Measurements from ENCODE around the gene BCL2L12. TPM values are rescaled to one million over a fixed set of nuclear protein-coding genes. Genes with fewer than 3 reads are reported as not detected.

The BCL2L12 gene
- polyA plus RNA-seq, 1 experiment, result 21.5 TPM

GRCh38 chr19:49683814-49684250 is 18.1 kb downstream of the BCL2L12 start:
- H3K36me3 ChIP-seq (ENCODE audit: control insufficient read depth, insufficient read depth, low read length), result peaks cover 34% of the 10 kb centered on the region
- ChIA-PET POLR2A (no interaction called here), CTCF (interaction anchor here (0.6 to 1.4 kb wide), 4 partner anchors 11 to 323 kb away, joined by 3 read pairs; no protein-coding TSS in a partner anchor)

DNA sequence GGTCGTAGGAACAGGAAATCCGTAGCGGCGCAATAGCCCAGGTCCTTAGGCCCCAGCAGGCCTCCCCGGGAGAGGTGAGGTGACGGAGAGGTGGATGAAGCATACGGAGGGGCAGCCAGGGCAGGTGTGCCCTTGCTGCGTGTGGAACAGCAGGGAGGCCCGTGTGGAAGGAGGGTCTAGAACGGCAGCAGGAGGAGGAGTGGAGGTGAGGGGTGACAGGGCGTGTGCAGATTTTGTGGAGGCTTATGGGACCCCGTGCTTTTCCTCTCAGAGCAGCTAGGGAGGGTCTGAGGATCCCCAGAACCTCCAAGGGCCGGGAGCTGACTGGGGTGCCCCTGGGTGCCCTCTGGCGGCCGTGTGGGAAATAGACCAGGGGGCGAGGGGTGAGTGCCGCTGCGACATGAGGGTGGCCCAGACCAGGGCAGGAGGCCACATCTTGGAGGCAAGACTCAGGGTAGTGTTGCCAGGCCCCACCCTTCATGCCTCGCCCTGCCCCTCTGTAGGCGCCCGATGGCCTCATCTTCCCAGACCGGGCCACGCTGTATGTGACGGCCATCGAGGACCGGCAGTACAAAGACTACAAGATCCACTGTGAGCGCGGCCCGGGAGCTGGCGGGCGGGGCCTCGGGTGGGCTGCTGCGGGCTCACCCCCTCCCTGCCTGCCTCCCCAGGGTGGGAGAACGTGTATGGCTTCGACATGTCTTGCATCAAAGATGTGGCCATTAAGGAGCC is 18.7 kb downstream of the BCL2L12 start:
- no peak for DNase-seq (ENCODE audit: low read depth)
- TF ChIP-seq CTCF (IDR thresholded peaks at IDR 0.05; ENCODE audit: insufficient read depth, low read depth, low read length), result peak; percentile 64
- ChIA-PET POLR2A (no interaction called here), CTCF (interaction anchor here (0.6 to 1.4 kb wide), 5 partner anchors 11 to 324 kb away, joined by 3 read pairs; no protein-coding TSS in a partner anchor)
- Histone ChIP-seq H3K36me3 (ENCODE audit: control insufficient read depth, insufficient read depth, low read length) (peaks cover 34% of the 10 kb centered on the region), H3K27me3 (ENCODE audit: control insufficient read depth, insufficient read depth, low read length) (no peaks in the 10 kb centered on the region), H3K4me3 (ENCODE audit: low read depth, low read length) (no peak overlapping the region)

More at GRCh38 chr19:49683814-49684250, 18.1 kb downstream of the BCL2L12 start:
- Histone ChIP-seq H3K27me3 (ENCODE audit: control insufficient read depth, insufficient read depth, low read length) (no peaks in the 10 kb centered on the region), H3K4me3 (ENCODE audit: low read depth, low read length) (no peak overlapping the region)
- DNase-seq (ENCODE audit: low read depth), result no peak
- TF ChIP-seq CTCF (IDR thresholded peaks at IDR 0.05; ENCODE audit: insufficient read depth, low read depth, low read length), result no peak

DNA sequence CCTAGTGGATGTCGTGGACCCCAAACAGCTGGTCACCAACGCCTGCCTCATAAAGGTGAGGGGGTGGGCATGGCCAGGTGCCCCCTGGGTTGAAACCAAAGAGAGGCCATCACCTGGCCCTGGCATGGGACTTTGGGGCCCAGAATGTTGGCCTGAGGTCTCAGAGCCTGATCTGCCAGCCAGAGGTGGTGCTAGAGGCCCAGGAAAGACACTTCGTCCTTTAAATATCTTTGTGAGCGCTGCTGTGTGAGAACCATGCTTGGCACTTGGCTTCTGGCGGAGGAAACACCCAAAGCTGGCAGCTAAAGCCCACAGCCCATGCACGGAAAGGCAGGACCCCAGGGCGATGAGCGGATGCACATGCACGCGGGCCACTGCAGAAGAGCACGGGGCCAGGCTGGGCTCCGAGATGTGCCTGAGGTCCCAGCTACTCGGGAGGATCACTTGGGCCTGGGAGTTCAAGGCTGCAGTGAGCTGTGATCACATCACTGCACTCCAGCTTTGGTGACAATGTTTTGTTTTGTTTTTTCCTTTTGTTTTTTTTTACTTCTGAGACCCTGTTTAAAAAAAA is 19.3 kb downstream of the BCL2L12 start:
- ChIA-PET POLR2A (interaction anchor here (0.6 kb wide), 1 partner anchor 139 kb away, joined by 13 read pairs; no protein-coding TSS in a partner anchor), CTCF (interaction anchor here (0.6 to 1.4 kb wide), 3 partner anchors 13 to 138 kb away, joined by 3 to 4 read pairs (median 3); no protein-coding TSS in a partner anchor)
- DNase-seq (ENCODE audit: low read depth), result no peak
- TF ChIP-seq CTCF (IDR thresholded peaks at IDR 0.05; ENCODE audit: insufficient read depth, low read depth, low read length), result no peak
- H3K4me3 ChIP-seq (ENCODE audit: low read depth, low read length), result no peak overlapping the region
- H3K36me3 ChIP-seq (ENCODE audit: control insufficient read depth, insufficient read depth, low read length), result peaks cover 34% of the 10 kb centered on the region
- H3K27me3 ChIP-seq (ENCODE audit: control insufficient read depth, insufficient read depth, low read length), result no peaks in the 10 kb centered on the region

DNA sequence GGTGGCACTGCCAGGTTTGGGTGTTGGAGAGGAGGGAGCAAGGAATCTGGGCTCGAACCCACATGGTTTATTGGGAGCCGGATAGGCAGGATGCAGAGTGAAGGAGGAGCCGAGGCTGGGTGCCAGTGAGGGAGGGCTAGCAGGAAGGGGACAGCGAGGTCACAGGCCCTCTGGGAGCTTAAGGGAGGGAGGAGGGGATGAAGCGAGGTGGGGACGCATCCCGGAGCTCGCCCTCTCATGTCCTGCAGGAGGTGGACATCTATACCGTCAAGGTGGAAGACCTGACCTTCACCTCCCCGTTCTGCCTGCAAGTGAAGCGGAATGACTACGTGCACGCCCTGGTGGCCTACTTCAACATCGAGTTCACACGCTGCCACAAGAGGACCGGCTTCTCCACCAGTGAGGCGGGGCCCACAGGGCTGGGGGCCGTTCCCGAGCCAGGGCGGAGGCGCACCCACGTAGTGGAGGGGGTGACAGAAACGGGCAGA is 20.2 kb downstream of the BCL2L12 start:
- TF ChIP-seq CTCF (IDR thresholded peaks at IDR 0.05; ENCODE audit: insufficient read depth, low read depth, low read length), result no peak
- ChIA-PET CTCF (interaction anchor here (1.0 to 1.1 kb wide), 2 partner anchors 9 to 14 kb away, joined by 3 to 4 read pairs; partner anchors contain the start of gene PRMT1), POLR2A (interaction anchor here (0.6 kb wide), 1 partner anchor 140 kb away, joined by 13 read pairs; no protein-coding TSS in a partner anchor)
- no peak overlapping the region for H3K4me3 ChIP-seq (ENCODE audit: low read depth, low read length)
- H3K36me3 ChIP-seq (ENCODE audit: control insufficient read depth, insufficient read depth, low read length), result peaks cover 34% of the 10 kb centered on the region
- DNase-seq (ENCODE audit: low read depth), result no peak
- H3K27me3 ChIP-seq (ENCODE audit: control insufficient read depth, insufficient read depth, low read length), result no peaks in the 10 kb centered on the region

GRCh38 chr19:49686503-49687088 is 20.9 kb downstream of the BCL2L12 start:
- TF ChIP-seq CTCF (IDR thresholded peaks at IDR 0.05; ENCODE audit: insufficient read depth, low read depth, low read length), result no peak
- ChIA-PET CTCF (interaction anchor here (0.7 to 1.4 kb wide), 3 partner anchors 9 to 1112 kb away, joined by 3 to 6 read pairs (median 3); partner anchors contain the start of gene PRMT1), POLR2A (no interaction called here)
- no peaks in the 10 kb centered on the region for H3K27me3 ChIP-seq (ENCODE audit: control insufficient read depth, insufficient read depth, low read length)
- peaks cover 34% of the 10 kb centered on the region for H3K36me3 ChIP-seq (ENCODE audit: control insufficient read depth, insufficient read depth, low read length)
- H3K4me3 ChIP-seq (ENCODE audit: low read depth, low read length), result no peak overlapping the region
- DNase-seq (ENCODE audit: low read depth), result no peak
